HUDEP-2 (cell line): ENCODE data around the gene ZNF26.
"Not testable (repeated sequence)": the region's sequence is repeated elsewhere in the genome, so short reads cannot be mapped to it uniquely, and the experiment has no call there.

Experiments used
- DNase-seq, 76 experiments: peaks; one replicate each; lab custom pipeline; 2025; ENCODE audit not compliant: unreplicated experiment in 76 of 76; lab: John Stamatoyannopoulos, UW

The ZNF26 gene

DNA sequence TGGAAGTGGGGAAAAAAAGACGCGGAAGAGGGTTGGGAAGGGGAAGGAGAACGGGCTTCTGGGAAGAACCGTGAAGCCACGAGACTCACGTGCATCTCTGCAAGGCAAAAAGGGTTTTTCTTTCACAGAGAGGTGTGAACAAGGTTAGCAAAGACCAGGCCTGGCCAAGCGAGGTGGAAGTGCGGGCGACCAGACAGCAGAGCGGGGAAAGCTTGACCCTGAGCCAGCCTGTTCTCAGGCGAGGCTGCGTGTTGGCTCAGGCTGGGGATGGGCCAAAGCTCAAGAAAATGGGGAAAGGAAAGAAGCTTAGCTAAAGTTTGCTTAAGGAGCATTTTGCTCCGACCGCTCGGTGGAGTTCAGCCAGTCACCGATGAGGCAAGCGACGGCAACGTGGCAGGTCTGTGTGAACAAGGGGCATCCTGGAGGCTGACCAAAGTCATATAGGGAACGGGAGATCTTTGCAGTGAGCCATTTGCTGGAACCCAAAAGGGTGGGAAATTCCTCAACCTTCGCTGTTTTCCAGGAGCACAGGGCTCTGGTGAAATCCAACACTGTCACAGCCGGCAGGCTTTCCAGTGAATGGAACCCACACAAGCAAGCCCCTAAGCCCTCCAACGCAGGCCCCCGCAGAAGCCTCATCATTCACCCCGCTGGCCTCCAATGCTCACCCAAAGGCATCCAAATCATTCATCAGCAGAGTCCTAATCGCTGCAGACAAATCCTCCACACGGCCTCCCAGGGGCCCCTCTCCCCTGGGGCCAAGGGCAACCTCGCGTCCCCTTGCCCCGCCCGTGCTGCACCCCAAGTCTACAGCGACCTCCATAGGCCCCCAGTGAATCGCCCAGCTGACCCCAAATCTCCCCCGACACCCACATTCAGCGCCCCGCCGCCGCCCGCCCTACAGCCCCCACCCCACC, 30.8 kb upstream of the ZNF26 start:
- DNase-seq = peak in 1 of 76 experiments; percentile 15

DNA sequence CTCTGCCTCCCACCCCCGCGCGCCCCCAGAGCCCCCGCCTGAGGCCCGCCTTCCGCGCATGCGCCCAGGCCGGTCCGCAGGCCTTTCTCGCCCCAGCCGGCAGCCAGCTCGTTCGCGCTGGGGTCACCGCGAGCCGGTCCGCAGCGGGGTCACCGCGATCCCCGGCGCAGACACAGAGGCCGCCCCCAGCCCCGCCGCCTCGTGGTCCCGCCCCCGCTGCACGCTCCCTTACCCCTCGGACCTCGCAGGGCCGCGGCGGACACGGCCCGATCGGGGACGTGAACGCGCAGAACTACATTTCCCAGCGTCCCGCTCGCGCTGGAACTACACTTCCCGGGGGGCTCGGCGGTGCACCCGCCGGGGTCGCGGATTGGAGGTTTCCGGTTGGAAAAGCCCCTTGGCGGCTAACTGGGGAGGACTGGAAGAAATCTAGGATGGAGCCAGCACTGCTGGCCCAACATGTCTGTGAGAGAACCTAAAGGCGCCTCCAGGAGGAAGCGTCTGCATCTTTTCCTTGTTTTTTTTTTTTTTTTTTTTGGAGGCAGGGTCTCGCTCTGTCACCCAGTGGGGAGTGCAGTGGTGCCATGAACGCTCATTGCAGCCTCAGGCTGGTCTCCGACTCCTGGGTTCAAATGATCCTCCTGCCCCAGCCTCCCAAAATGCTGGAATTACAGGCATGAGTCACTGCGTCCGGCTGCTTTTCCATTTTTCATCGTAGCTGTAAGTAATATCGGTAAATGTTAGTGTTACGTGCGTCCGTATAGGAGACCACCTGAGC, 30.0 kb upstream of the ZNF26 start, which contains the start of gene ZNF605:
ZNF605 (minus strand) TSS at position 296 of the 778 bp plus-strand sequence. CDS start 10,671 bp downstream, outside the sequence.
- DNase-seq = peak in 70 of 76 experiments; percentile 11 to 79 (median 60)

DNA sequence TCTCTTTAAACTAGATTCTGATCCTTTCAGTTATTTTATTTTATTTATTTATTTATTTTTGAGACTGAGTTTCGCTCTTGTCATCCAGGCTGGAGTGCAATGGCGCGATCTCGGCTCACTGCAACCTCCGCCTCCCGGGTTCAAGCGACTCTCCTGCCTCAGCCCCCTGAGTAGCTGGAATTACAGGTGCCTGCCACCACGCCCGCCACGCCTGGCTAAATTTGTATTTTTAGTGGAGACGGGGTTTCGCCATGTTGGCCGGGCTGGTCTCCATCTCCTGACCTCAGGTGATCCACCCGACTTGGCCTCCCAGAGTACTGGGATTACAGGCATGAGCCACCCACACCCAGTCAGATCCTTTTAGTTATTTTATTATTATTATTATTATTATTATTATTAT, 24.4 kb upstream of the ZNF26 start:
- DNase-seq = not testable (repeated sequence)

DNA sequence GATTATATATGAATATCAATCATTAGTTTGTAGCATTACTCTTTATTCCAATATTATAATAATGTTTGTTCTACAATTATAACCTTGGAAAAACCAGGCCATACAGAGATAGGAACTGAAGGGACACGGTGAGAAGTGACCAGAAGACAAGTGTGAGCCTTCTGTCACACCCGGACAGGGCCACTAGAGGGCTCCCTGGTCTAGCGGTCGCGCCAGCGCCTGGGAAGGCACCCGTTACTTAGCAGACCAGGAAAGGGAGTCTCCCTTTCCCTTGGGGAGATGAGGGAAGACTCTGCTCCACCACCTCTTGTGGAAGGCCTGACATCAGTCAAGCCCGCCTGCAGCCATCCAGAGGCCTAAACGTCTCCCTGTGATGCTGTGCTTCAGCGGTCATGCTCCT, 22.2 kb upstream of the ZNF26 start:
- peak in 3 of 76 experiments; percentile 1 to 3 (median 1) for DNase-seq

DNA sequence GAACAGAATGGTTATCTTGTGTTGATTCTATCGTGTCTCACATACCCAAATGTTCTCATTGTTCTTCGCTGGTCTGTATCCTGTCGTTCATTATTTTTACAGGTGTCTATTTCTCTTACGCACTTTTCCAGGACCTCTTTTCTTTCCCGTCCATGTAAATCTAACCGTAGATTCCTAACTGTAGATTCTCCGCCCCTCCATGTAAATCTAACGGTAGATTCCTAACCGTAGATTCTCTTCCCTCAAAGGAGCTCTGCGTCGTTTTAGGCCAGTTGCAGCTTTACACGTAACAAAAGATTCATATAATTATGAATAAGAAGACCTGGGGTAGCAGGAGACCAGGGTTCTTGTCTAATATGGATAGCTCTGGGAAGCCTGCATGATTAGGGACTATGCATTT, 20.4 kb upstream of the ZNF26 start:
- DNase-seq = no peak

DNA sequence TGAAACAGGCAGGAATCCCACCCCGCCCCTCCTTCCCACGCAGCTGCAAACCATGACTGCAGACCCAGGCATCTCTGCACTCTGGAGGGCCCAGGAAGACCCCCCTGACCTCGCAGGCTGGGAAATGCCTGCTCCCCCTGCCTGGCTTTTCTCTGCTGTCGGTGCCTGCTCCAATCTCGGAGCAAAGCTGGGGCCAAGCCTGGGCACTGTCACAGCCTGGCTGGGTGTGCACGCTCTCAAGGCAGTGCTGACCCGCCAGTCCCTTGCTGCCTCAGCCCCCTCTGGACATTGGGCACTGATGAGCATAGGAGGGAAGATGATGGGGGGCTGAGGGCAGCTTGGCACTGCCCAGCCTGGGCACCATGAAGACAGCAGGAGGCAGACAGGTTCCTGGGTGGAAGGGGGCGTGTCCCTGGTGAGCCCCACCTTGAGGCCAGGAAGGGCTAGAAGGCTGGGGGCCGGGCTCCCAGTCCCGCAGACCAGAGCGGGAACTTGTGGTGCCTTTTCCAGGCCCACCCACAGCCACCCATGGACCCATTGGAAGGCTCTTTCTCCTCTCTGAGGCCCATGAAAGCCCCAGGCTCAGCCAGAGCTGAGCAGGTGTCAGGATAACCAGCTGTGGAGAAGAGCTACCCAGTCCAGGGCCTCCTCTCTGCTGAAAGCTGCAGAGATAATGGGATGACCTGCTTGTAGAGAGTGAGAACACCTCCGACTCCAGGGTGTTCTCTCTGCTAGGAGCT, 19.3 kb upstream of the ZNF26 start:
- no peak for DNase-seq

DNA sequence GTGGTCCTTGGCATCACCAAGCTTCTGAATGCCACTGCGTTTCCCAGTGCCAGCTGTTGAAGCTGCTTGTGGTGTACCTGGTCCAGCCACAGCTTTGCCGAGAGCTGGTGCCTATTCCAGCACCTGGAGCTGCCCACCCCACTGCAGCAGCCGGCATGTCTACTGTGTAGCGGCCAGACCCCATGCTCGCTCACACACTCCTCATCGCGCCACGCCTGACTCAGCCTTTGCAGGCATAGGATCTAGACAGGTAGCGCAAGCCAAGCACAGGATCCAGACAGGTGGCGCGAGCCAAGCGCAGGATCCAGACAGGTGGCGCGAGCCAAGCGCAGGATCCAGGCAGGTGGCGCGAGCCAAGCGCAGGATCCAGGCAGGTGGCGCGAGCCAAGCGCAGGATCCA, 18.4 kb upstream of the ZNF26 start:
- no peak for DNase-seq

DNA sequence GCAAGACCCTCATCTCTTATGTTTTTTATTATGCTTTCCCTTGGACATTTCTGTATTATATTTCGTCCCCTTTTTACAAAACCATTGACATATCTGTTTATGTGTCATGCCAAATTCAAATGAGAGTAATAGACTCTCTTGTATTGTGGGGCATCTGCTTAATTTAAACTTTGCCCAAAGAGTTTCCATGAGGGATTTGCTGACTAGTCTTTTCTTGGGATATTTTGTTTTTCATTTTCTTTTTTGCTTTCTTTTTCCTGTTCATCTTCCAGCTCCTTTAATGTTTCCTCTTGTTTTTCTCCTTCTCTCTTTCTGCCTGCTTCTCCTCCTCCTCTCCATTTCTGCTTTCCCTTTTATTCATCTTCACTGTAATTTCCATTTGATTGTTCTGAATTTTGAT, 13.8 kb upstream of the ZNF26 start:
- no peak for DNase-seq

DNA sequence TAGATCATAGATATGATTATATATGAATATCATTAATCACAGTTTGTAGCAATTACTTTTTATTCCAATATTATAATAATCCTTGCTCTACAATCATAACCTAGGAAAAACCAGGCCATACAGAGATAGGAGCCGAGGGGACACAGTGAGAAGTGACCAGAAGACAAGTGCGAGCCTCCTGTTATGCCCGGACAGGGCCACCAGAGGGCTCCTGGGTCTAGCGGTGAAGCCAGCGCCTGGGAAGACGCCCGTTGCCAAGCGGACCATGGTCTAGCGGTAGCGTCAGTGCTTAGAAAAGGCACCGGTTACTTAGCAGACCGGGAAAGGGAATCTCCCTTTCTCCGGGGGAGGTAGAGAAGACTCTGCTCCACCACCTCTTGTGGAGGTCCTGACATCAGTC, 9.3 kb upstream of the ZNF26 start:
- peak in 18 of 76 experiments; percentile 1 to 30 (median 12) for DNase-seq

DNA sequence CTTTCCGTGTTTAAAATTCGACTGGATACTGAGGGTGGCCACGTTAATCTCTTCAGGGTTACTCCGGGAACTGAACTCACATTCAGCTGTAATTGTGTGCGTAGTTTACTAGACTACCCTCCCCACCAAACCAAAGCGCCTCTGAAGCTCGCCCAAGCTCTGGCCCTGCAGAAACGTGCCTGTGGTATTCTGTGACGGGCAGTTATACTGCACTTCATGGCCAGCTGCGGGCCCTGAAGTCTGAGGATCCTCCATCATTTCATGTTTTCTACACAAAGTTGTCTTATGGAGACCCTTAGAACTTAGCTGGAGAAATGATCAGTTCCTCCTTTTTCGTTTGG, 688 bp downstream of the ZNF26 start:
- peak in 3 of 76 experiments; percentile 2 to 21 (median 18) for DNase-seq

DNA sequence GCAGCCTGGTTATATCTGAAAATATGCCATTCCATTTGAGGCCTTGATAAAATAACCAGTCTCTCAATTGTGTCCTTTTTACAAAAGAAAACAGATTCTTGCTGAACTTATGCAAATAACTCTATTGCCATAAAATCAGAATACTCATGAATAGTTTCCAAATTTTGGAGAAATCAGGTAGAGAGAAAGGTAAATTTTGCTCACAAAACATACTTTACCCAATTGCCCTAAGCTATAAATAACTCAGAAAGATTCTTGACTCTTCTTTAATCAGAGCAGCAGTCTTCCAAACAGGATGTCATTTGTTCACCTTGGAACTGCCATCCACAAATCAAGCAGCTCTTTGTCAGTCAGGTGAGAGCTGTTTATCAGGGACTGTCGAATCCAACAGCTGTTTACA, 12.6 kb downstream of the ZNF26 start:
- no peak for DNase-seq

DNA sequence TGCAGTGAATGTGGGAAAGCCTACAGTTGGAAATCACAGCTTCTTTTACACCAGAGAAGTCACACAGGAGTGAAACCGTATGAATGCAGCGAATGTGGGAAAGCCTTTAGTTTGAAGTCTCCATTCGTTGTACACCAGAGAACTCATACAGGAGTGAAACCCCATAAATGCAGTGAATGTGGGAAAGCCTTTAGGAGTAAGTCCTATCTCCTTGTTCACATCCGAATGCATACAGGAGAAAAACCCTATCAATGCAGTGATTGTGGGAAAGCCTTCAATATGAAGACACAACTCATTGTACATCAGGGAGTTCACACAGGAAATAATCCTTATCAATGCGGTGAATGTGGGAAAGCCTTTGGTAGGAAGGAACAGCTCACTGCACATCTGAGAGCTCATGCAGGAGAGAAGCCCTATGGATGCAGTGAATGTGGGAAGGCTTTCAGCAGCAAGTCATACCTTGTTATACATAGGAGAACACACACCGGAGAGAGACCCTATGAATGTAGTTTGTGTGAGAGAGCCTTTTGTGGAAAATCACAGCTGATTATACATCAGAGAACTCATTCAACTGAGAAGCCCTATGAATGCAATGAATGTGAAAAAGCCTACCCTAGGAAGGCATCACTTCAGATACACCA, 24.6 kb downstream of the ZNF26 start:
- no peak for DNase-seq

DNA sequence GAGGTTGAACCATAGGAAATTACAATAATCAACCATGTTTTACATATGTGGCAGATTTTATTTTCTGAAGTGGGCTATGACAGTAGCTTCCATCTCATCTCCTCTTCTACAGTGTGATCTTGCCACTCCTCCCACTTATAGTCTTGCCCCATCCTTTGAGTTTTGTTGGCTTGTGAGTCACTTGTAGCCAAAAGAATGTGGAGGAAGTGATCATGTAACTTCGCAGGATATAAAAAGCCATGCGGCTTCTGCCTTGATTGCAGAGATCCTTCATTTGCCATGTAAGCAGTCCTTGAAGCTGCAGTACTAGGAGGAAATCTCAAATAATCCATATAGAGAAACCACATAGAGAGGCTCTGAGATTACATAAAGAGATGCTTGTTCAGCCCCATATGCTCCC, 37.4 kb downstream of the ZNF26 start:
- DNase-seq = no peak

DNA sequence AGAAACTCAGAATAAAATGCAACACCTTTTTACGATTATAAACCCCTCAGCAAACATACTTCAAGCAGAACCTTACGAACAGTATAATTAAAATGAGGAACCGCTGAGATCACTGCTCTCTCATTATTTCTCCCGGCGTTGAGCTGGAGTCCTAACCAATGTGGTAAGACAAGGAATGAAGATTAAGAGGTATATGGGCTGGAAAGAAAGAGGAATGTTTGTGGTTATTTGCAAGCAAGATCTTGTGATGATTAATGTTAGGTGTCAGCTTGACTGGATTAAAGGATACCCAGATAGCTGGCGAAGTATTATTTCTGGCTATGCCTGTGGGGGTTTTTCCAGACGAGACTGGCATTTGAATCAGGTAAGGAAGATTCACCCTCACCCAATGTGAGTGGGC, 40.8 kb downstream of the ZNF26 start:
- no peak for DNase-seq

DNA sequence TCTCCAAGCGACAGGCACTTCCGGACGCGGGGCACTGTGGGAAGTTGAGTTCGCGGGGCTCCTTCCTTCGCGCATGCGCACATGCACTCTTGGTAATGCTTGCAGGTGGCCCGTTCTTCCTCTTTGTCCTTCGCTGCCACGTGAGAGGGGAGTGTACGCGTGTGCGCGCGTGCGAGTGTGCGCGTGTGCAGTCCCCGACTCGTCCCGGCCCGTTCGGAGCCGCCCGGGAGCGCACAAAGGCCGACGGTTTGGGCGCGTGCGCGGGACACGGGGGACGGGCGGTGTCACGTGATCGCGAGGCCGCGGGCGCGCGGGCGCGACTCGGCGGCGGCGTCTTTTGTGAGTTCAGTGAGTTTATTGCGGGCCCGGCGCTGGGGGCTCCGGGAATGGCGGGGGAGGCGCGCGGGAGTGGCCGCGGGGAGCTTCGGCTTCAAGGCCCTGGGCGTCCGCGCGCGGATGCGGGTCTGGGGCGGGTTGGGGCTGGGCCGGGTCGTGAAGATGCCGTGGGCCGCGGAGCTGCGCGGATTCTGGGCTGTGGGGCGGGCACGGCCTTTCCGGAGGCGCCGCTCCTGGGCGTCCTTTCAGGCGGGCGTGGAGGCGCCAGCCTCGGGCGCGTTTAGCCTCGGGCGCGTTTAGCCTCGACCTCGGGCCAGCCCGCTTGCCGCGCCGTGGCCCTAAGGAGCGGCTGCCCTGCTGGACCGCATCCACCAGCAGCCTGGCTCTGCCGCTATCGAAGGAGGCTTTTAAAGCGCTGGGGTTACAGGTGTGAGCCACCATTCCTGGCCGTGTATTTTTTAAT, 51.2 kb downstream of the ZNF26 start, which contains the start of gene ZNF84:
ZNF84 (plus strand) TSS at position 303 of the 799 bp plus-strand sequence. CDS start 3,959 bp downstream, outside the sequence.
- DNase-seq = peak; percentile 23 to 97 (median 91)

DNA sequence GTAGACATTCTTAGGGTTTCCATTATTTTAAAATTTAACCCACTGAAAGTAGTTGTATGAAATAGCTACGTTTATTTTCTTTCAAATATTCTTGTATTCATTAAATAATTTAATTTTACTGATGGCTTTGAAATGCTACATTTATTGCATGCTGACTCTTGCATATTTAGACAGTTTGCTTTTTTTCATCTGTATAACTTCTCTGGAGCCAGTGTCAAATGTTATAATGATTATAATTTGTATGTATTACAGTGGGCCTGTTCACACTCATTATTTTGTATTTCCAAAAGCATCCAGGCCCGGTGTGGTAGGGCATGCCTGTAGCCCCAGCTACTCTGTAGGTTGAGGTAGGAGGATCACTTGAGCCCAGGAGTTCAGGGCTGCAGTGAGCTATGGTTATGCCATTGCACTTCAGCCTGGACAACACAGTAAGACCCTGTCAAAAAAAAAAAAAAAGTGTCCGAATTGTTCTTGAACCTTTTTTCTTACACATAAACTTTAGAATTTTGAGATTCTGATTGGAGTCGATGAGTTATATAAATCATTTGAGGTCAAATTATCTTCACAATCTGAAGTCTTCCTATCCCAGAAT, 52.0 kb downstream of the ZNF26 start:
- DNase-seq = peak in 3 of 76 experiments; percentile 0 to 8 (median 1)

DNA sequence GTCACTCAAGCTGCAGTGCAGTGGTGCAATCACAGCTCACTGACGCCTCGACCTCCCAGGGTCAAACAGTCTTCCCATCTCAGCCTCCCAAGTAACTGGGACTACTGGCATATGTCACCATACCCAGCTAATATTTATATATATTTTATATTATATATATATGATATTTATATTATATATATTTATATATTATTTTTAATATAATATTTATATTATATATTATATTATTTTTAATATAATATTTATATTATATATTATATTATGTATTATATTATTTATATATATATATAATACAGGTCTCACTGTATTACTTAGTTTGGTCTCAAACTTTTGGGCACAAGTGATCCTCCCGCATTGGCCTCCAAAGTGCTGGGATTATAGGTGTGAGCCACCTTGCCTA, 60.5 kb downstream of the ZNF26 start:
- DNase-seq = no peak

DNA sequence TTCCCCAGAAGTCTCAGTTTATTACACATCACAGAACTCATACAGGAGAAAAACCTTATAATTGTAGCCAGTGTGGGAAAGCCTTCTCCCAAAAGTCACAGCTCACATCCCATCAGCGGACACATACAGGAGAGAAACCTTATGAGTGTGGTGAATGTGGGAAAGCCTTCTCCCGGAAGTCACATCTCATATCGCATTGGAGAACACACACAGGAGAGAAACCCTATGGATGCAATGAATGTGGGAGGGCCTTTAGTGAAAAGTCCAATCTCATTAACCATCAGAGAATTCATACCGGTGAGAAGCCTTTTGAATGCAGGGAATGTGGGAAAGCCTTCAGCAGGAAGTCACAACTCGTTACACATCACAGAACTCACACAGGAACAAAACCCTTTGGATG, 71.3 kb downstream of the ZNF26 start:
- no peak for DNase-seq
